ENCODE measurements around the gene RAB3IL1.
"Not testable (repeated sequence)": the region's sequence is repeated elsewhere in the genome, so short reads cannot be mapped to it uniquely, and the experiment has no call there.

The RAB3IL1 gene

DNA sequence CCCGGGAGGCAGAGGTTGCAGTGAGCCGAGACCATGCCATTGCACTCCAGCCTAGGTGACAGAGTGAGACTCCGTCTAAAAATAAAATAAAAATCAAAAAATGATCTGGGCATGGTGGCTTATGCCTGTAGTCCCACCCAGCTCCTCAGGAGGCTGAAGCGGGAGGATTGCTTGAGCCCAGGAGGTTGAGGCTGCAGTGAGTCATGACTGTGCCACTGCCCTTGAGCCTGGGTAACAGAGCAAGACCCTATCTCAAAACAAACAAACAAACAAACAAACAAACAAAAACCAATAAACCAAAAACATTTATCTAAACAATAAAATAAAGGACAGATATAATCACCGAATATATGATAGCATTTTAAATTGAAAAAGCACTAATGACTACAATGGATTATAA is 36.3 kb upstream of the RAB3IL1 start:
- not testable (repeated sequence) for H3K27ac ChIP-seq (ENCODE audit: low read depth in 2 of 2, low read length in 2 of 2)

DNA sequence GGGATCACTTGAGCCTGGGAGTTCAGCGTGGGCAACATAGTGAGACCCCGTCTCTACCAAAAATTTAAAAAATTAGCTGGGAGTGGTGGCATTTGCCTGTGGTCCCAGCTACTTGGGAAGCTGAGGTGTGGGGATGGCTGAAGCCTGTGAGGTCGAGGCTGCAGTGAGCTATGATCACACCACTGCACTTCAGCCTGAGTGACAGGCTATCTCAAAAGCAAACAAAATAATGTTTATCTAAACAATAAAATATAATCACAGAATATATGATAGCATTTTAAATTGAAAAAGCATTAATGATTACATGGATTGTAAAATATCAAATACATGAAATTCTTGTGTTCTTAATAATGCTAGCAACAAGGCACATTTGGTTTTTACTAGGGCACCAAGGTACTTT is 35.5 kb upstream of the RAB3IL1 start:
- H3K4me1 ChIP-seq (ENCODE audit: control insufficient read depth in 2 of 2, insufficient read depth in 2 of 2, low read length in 2 of 2), result peaks cover 2 to 4% of the 10 kb centered on the region in 2 donors
- peaks cover 0 to under 1% of the 10 kb centered on the region in 2 donors for H3K36me3 ChIP-seq (ENCODE audit: control insufficient read depth in 2 of 2, insufficient read depth in 2 of 2, low read length in 2 of 2)
- no peak overlapping the region for H3K4me3 ChIP-seq (ENCODE audit: low read length in 2 of 2)

More for the DNA sequence above, 36.3 kb upstream of the RAB3IL1 start:
- not testable (repeated sequence) for H3K9ac ChIP-seq (ENCODE audit: low read depth in 1 of 2, low read length in 2 of 2); H3K36me3 ChIP-seq (ENCODE audit: control insufficient read depth in 2 of 2, insufficient read depth in 2 of 2, low read length in 2 of 2); H3K27me3 ChIP-seq (ENCODE audit: control insufficient read depth in 2 of 2, insufficient read depth in 2 of 2, low read length in 2 of 2); H3K9me3 ChIP-seq (ENCODE audit: control insufficient read depth in 2 of 2, low read length in 2 of 2); H3K4me3 ChIP-seq (ENCODE audit: low read length in 2 of 2); H3K4me1 ChIP-seq (ENCODE audit: control insufficient read depth in 2 of 2, insufficient read depth in 2 of 2, low read length in 2 of 2)

DNA sequence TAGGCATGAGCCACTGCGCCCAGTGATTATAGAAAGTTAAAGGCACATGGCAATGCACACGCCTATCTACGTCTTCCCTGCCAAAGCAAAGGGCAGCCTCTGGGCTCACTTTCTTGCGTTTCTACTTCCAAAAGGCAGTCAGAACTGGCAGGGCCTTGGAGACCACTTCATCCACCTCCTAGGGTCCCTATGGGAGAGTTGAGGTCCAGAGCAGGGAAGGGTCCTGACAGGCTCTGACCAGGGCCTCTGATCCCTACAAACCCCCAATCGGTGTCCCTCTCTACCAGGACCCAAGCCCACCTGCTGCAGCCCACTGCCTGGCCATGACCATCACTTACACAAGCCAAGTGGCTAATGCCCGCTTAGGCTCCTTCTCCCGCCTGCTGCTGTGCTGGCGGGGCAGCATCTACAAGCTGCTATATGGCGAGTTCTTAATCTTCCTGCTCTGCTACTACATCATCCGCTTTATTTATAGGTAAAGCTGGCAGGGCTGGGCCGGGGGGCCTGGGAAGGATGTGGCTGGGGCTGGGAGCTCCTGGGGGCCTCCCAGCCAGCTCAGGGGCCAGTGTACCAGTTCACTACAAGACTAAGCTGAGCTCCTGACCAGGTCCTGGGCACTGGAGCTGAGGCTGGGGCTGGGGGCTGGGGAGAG is 34.2 kb upstream of the RAB3IL1 start:
- no peaks in the 10 kb centered on the region for H3K36me3 ChIP-seq (ENCODE audit: control insufficient read depth in 2 of 2, insufficient read depth in 2 of 2, low read length in 2 of 2)
- no peak overlapping the region for H3K9ac ChIP-seq (ENCODE audit: low read depth in 1 of 2, low read length in 2 of 2)
- no peak overlapping the region for H3K4me3 ChIP-seq (ENCODE audit: low read length in 2 of 2)
- H3K9me3 ChIP-seq (ENCODE audit: control insufficient read depth in 2 of 2, low read length in 2 of 2), result no peaks in the 10 kb centered on the region
- H3K27ac ChIP-seq (ENCODE audit: low read depth in 2 of 2, low read length in 2 of 2), result no peak overlapping the region
- H3K27me3 ChIP-seq (ENCODE audit: control insufficient read depth in 2 of 2, insufficient read depth in 2 of 2, low read length in 2 of 2), result no peaks in the 10 kb centered on the region
- peaks cover 2 to 4% of the 10 kb centered on the region in 2 donors for H3K4me1 ChIP-seq (ENCODE audit: control insufficient read depth in 2 of 2, insufficient read depth in 2 of 2, low read length in 2 of 2)

More for the DNA sequence above, 35.5 kb upstream of the RAB3IL1 start:
- no peaks in the 10 kb centered on the region for H3K27me3 ChIP-seq (ENCODE audit: control insufficient read depth in 2 of 2, insufficient read depth in 2 of 2, low read length in 2 of 2)
- H3K9ac ChIP-seq (ENCODE audit: low read depth in 1 of 2, low read length in 2 of 2), result no peak overlapping the region
- H3K27ac ChIP-seq (ENCODE audit: low read depth in 2 of 2, low read length in 2 of 2), result no peak overlapping the region
- no peaks in the 10 kb centered on the region for H3K9me3 ChIP-seq (ENCODE audit: control insufficient read depth in 2 of 2, low read length in 2 of 2)

DNA sequence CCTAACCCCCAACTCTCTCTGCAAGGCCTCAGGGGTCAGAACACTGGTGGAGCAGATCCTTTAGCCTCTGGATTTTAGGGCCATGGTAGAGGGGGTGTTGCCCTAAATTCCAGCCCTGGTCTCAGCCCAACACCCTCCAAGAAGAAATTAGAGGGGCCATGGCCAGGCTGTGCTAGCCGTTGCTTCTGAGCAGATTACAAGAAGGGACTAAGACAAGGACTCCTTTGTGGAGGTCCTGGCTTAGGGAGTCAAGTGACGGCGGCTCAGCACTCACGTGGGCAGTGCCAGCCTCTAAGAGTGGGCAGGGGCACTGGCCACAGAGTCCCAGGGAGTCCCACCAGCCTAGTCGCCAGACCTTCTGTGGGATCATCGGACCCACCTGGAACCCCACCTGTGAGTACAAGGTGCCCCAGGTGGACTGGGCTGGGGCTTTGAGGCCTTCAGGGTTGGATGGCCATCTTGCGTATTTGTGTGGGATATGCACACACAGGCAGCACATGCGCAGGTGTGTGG is 32.7 kb upstream of the RAB3IL1 start, which contains the start of gene BEST1:
BEST1 (plus strand) TSS at position 317 of the 513 bp plus-strand sequence. CDS start 1,456 bp downstream, outside the sequence.
- Histone ChIP-seq H3K27ac (ENCODE audit: low read depth in 2 of 2, low read length in 2 of 2) (peak within 1 kb of the TSS in 1 of 2 donors; percentile 32), H3K9me3 (ENCODE audit: control insufficient read depth in 2 of 2, low read length in 2 of 2) (no peaks in the 10 kb centered on the region), H3K9ac (ENCODE audit: low read depth in 1 of 2, low read length in 2 of 2) (no peak within 1 kb of the TSS), H3K4me1 (ENCODE audit: control insufficient read depth in 2 of 2, insufficient read depth in 2 of 2, low read length in 2 of 2) (peaks cover 0 to 2% of the 10 kb centered on the region in 2 donors), H3K4me3 (ENCODE audit: low read length in 2 of 2) (no peak within 1 kb of the TSS), H3K36me3 (ENCODE audit: control insufficient read depth in 2 of 2, insufficient read depth in 2 of 2, low read length in 2 of 2) (no peaks in the 10 kb centered on the region), H3K27me3 (ENCODE audit: control insufficient read depth in 2 of 2, insufficient read depth in 2 of 2, low read length in 2 of 2) (no peaks in the 10 kb centered on the region)

DNA sequence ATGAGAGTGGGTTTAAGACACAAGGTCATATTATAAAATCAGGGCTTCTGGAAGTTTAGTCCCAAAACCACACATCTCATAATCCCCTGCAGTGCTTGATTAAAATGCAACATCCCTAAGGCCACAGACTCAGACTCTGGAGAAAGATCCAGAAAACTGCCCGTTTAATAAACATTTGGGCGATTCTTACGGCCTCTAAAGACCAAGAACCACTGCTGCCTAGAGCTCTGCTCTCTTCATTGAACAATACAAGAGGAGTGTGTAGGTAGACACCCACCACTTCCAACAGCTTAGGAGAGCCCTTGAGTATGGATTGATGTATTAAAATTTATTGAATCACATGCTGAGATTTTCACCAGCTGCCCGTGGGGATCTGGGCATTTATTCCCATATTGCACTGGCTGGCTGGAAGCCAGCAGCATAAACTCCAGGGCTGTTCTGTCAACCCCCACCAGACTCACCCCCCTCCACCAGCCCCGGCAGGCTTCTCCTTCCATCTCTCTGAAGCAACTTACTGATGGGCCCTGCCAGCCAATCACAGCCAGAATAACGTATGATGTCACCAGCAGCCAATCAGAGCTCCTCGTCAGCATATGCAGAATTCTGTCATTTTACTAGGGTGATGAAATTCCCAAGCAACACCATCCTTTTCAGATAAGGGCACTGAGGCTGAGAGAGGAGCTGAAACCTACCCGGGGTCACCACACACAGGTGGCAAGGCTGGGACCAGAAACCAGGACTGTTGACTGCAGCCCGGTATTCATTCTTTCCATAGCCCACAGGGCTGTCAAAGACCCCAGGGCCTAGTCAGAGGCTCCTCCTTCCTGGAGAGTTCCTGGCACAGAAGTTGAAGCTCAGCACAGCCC is 32.0 kb upstream of the RAB3IL1 start:
- no peaks in the 10 kb centered on the region for H3K27me3 ChIP-seq (ENCODE audit: control insufficient read depth in 2 of 2, insufficient read depth in 2 of 2, low read length in 2 of 2)
- H3K36me3 ChIP-seq (ENCODE audit: control insufficient read depth in 2 of 2, insufficient read depth in 2 of 2, low read length in 2 of 2), result no peaks in the 10 kb centered on the region
- H3K9me3 ChIP-seq (ENCODE audit: control insufficient read depth in 2 of 2, low read length in 2 of 2), result no peaks in the 10 kb centered on the region
- H3K4me1 ChIP-seq (ENCODE audit: control insufficient read depth in 2 of 2, insufficient read depth in 2 of 2, low read length in 2 of 2), result no peaks in the 10 kb centered on the region
- H3K27ac ChIP-seq (ENCODE audit: low read depth in 2 of 2, low read length in 2 of 2), result peak overlapping the region in 1 of 2 donors; percentile 32
- H3K9ac ChIP-seq (ENCODE audit: low read depth in 1 of 2, low read length in 2 of 2), result no peak overlapping the region
- H3K4me3 ChIP-seq (ENCODE audit: low read length in 2 of 2), result no peak overlapping the region

DNA sequence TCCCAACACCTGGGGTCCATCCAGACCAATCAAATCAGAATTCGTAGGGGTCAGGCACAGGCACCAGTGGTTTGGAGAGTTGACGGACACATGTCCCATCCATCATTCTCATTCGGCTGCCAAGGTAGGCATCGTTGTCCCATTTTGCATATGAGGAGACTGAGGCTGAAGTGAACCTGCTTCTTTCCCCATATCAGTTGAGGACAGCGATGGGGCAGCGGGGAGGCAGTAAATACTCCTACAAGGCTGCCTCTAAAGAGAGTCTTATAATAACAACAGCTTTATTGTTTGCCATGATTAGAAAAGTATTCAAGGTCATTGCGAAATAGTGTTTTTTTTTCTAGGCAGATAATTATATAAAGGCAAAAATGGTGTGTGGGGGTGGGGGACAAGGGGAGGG is 31.1 kb upstream of the RAB3IL1 start:
- H3K36me3 ChIP-seq (ENCODE audit: control insufficient read depth in 2 of 2, insufficient read depth in 2 of 2, low read length in 2 of 2), result no peaks in the 10 kb centered on the region
- H3K27me3 ChIP-seq (ENCODE audit: control insufficient read depth in 2 of 2, insufficient read depth in 2 of 2, low read length in 2 of 2), result no peaks in the 10 kb centered on the region
- no peak overlapping the region for H3K4me3 ChIP-seq (ENCODE audit: low read length in 2 of 2)
- H3K27ac ChIP-seq (ENCODE audit: low read depth in 2 of 2, low read length in 2 of 2), result no peak overlapping the region
- H3K4me1 ChIP-seq (ENCODE audit: control insufficient read depth in 2 of 2, insufficient read depth in 2 of 2, low read length in 2 of 2), result no peaks in the 10 kb centered on the region
- H3K9me3 ChIP-seq (ENCODE audit: control insufficient read depth in 2 of 2, low read length in 2 of 2), result no peaks in the 10 kb centered on the region
- H3K9ac ChIP-seq (ENCODE audit: low read depth in 1 of 2, low read length in 2 of 2), result no peak overlapping the region

DNA sequence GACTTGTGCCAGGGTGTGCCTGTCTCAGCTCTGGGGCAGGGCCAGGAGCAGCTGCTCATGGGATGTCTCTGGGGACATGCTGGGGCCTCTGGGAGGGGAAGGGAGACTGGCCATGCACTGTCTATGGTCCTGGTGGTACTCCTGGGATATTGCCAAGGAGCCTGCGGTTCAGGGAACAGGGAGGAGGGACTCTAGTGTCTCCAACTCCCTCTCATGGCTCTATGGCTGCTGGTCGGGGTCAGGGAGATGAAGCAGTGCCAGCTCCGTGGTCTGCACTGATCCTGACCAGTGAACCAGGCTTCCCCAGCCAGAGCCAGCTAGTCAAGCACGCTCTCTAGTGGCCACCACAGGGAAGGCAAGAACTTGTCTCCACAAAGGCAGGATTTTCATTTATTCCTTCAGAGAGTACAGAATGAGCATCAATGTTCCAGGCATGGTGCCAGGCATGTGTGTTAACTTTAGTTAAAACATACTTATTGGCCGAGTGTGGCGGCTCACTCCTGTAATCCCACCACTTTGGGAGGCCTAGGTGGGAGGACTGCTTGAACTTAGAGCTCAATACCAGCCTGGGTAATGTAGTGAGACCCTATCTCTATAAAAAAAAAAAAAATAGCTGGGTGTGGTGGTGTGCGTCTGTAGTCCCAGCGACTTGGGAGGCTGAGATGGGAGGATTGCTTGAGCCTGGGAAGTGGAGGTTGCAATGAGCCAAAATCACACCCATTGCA is 30.3 kb upstream of the RAB3IL1 start:
- Histone ChIP-seq H3K4me1 (ENCODE audit: control insufficient read depth in 2 of 2, insufficient read depth in 2 of 2, low read length in 2 of 2) (no peaks in the 10 kb centered on the region), H3K27me3 (ENCODE audit: control insufficient read depth in 2 of 2, insufficient read depth in 2 of 2, low read length in 2 of 2) (no peaks in the 10 kb centered on the region), H3K4me3 (ENCODE audit: low read length in 2 of 2) (no peak overlapping the region), H3K9ac (ENCODE audit: low read depth in 1 of 2, low read length in 2 of 2) (no peak overlapping the region), H3K36me3 (ENCODE audit: control insufficient read depth in 2 of 2, insufficient read depth in 2 of 2, low read length in 2 of 2) (no peaks in the 10 kb centered on the region), H3K9me3 (ENCODE audit: control insufficient read depth in 2 of 2, low read length in 2 of 2) (no peaks in the 10 kb centered on the region), H3K27ac (ENCODE audit: low read depth in 2 of 2, low read length in 2 of 2) (no peak overlapping the region)

DNA sequence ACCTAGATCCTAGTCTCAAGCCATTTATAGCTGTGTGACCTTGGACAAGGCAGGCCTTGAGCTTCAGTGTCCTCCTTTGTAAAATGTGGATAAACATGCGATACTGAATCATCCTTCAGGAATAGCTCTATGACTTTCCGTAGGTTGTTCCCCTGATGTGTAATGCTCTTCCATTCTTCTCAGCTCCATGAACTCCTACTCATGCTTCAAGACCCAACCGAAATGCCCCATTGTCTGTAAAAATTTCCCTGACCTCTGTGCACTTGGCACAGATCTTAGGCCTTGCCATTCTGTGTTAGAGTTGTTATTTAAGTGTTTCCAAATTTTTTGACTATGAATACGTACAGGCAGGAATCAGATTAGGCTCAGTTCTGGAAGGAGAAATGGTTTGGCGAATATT is 29.5 kb upstream of the RAB3IL1 start:
- H3K27ac ChIP-seq (ENCODE audit: low read depth in 2 of 2, low read length in 2 of 2), result no peak overlapping the region
- H3K4me3 ChIP-seq (ENCODE audit: low read length in 2 of 2), result no peak overlapping the region
- H3K9me3 ChIP-seq (ENCODE audit: control insufficient read depth in 2 of 2, low read length in 2 of 2), result no peaks in the 10 kb centered on the region
- no peaks in the 10 kb centered on the region for H3K4me1 ChIP-seq (ENCODE audit: control insufficient read depth in 2 of 2, insufficient read depth in 2 of 2, low read length in 2 of 2)
- H3K27me3 ChIP-seq (ENCODE audit: control insufficient read depth in 2 of 2, insufficient read depth in 2 of 2, low read length in 2 of 2), result no peaks in the 10 kb centered on the region
- H3K36me3 ChIP-seq (ENCODE audit: control insufficient read depth in 2 of 2, insufficient read depth in 2 of 2, low read length in 2 of 2), result no peaks in the 10 kb centered on the region
- no peak overlapping the region for H3K9ac ChIP-seq (ENCODE audit: low read depth in 1 of 2, low read length in 2 of 2)

DNA sequence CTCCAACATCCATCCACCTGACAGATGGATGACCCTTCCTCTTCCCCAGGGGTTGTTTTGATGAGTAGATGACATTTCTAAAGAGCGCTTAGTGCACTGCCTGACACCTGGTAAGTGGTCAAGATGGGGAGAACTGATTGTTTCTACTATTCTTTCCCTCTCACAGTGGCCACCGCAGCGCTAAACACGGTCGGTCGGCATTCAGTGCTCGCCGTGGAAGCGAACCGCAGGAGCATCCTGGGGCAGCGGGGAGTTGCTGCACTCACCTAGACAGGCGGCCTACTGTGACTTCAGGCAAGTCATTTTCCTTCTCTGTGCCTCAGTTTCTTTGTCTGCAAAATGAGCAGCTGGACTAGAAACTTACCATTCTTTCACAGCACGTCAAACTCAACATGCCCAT is 27.8 kb upstream of the RAB3IL1 start:
- Histone ChIP-seq H3K9me3 (ENCODE audit: control insufficient read depth in 2 of 2, low read length in 2 of 2) (no peaks in the 10 kb centered on the region), H3K27ac (ENCODE audit: low read depth in 2 of 2, low read length in 2 of 2) (no peak overlapping the region), H3K4me1 (ENCODE audit: control insufficient read depth in 2 of 2, insufficient read depth in 2 of 2, low read length in 2 of 2) (no peaks in the 10 kb centered on the region), H3K4me3 (ENCODE audit: low read length in 2 of 2) (no peak overlapping the region), H3K36me3 (ENCODE audit: control insufficient read depth in 2 of 2, insufficient read depth in 2 of 2, low read length in 2 of 2) (no peaks in the 10 kb centered on the region), H3K27me3 (ENCODE audit: control insufficient read depth in 2 of 2, insufficient read depth in 2 of 2, low read length in 2 of 2) (no peaks in the 10 kb centered on the region), H3K9ac (ENCODE audit: low read depth in 1 of 2, low read length in 2 of 2) (no peak overlapping the region)

DNA sequence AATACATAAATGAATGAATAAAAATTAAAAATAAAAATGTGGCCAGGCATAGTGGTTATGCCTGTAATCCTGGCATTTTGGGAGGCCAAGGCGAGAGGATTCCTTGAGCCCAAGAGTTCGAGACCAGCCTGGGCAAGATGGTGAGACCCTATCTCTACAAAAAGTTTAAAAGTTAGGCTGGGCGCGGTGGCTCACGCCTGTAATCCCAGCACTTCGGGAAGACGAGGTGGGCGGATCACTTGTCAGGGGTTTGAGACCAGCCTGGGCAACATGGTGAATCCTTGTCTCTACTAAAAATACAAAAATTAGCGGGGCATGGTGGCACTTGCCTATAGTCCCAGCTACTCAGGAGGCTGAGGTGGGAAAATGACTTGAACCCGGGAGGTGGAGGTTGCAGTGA is 23.1 kb upstream of the RAB3IL1 start:
- H3K27me3 ChIP-seq (ENCODE audit: control insufficient read depth in 2 of 2, insufficient read depth in 2 of 2, low read length in 2 of 2), result no peaks in the 10 kb centered on the region
- no peak overlapping the region for H3K4me3 ChIP-seq (ENCODE audit: low read length in 2 of 2)
- H3K36me3 ChIP-seq (ENCODE audit: control insufficient read depth in 2 of 2, insufficient read depth in 2 of 2, low read length in 2 of 2), result no peaks in the 10 kb centered on the region
- H3K9me3 ChIP-seq (ENCODE audit: control insufficient read depth in 2 of 2, low read length in 2 of 2), result no peaks in the 10 kb centered on the region
- H3K9ac ChIP-seq (ENCODE audit: low read depth in 1 of 2, low read length in 2 of 2), result no peak overlapping the region
- no peak overlapping the region for H3K27ac ChIP-seq (ENCODE audit: low read depth in 2 of 2, low read length in 2 of 2)
- no peaks in the 10 kb centered on the region for H3K4me1 ChIP-seq (ENCODE audit: control insufficient read depth in 2 of 2, insufficient read depth in 2 of 2, low read length in 2 of 2)

Data from mucosa of rectum (tissue), 2 donors.